Ovary (tissue), 3 donors: ENCODE results near the gene SUMF1.

ENCODE experiments used
- EP300 ChIP-seq: sonication (generic); formaldehyde crosslinking; IDR thresholded peaks from one replicate; pipeline ENCODE4 v1.6.1; 2017; ENCODE audit warnings: antibody characterized with exemption
- POLR2A ChIP-seq: fragments of 450-650 bp; IDR thresholded peaks from one replicate; pipeline ENCODE4 v1.6.1; 2017; ENCODE audit warnings: antibody characterized with exemption, mild to moderate bottlenecking, moderate library complexity
- TF ChIP-seq, protein P1 (sequence below), 3 donors: fragments of 450-650 bp in 2 of 3; fragments of 200-600 bp in 1 of 3; IDR thresholded peaks; one replicate each; pipeline versions ENCODE4 v1.5.1 to v1.8.0; 2016 to 2022; ENCODE audit warnings: antibody characterized with exemption in 3 of 3, mild to moderate bottlenecking in 1 of 3
- donor health status: DM: no; HTN: no; CAD: no.

- TF ChIP-seq POLR2A (no peak), EP300 (no peak)
- TF ChIP-seq, protein P1, sequence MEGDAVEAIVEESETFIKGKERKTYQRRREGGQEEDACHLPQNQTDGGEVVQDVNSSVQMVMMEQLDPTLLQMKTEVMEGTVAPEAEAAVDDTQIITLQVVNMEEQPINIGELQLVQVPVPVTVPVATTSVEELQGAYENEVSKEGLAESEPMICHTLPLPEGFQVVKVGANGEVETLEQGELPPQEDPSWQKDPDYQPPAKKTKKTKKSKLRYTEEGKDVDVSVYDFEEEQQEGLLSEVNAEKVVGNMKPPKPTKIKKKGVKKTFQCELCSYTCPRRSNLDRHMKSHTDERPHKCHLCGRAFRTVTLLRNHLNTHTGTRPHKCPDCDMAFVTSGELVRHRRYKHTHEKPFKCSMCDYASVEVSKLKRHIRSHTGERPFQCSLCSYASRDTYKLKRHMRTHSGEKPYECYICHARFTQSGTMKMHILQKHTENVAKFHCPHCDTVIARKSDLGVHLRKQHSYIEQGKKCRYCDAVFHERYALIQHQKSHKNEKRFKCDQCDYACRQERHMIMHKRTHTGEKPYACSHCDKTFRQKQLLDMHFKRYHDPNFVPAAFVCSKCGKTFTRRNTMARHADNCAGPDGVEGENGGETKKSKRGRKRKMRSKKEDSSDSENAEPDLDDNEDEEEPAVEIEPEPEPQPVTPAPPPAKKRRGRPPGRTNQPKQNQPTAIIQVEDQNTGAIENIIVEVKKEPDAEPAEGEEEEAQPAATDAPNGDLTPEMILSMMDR (IDR thresholded peaks at IDR 0.05): no peak
Measured at GRCh38 chr3:4340411-4341335, 126.4 kb downstream of the SUMF1 start.
